Measurements from ENCODE around the gene RTN4R. TPM values are rescaled to one million over a fixed set of nuclear protein-coding genes. Genes with fewer than 3 reads are reported as not detected.

The RTN4R gene
- total and polyA plus RNA-seq, 9 donors: 0.48 to 8.2 (median 1.8) TPM; not detected in 1

GRCh38 chr22:20262582-20263147 lies 5.5 kb downstream of the RTN4R start:
- Histone ChIP-seq H3K4me3 (no peak overlapping the region), H3K4me1 (ENCODE audit: insufficient read depth) (peaks cover 5% of the 10 kb centered on the region), H3K9me3 (no peaks in the 10 kb centered on the region), H3K27ac (no peak overlapping the region), H3K27me3 (no peaks in the 10 kb centered on the region), H3K36me3 (no peaks in the 10 kb centered on the region)
- WGBS, 3 donors: 68 to 76% (median 70%) methylated on average over 7 of the region's 7 CpGs
- TF ChIP-seq, protein P1, sequence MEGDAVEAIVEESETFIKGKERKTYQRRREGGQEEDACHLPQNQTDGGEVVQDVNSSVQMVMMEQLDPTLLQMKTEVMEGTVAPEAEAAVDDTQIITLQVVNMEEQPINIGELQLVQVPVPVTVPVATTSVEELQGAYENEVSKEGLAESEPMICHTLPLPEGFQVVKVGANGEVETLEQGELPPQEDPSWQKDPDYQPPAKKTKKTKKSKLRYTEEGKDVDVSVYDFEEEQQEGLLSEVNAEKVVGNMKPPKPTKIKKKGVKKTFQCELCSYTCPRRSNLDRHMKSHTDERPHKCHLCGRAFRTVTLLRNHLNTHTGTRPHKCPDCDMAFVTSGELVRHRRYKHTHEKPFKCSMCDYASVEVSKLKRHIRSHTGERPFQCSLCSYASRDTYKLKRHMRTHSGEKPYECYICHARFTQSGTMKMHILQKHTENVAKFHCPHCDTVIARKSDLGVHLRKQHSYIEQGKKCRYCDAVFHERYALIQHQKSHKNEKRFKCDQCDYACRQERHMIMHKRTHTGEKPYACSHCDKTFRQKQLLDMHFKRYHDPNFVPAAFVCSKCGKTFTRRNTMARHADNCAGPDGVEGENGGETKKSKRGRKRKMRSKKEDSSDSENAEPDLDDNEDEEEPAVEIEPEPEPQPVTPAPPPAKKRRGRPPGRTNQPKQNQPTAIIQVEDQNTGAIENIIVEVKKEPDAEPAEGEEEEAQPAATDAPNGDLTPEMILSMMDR (IDR thresholded peaks at IDR 0.05): no peak
- intact Hi-C loops (cut with DNase I): no loop called here
- DNase-seq: no peak

DNA sequence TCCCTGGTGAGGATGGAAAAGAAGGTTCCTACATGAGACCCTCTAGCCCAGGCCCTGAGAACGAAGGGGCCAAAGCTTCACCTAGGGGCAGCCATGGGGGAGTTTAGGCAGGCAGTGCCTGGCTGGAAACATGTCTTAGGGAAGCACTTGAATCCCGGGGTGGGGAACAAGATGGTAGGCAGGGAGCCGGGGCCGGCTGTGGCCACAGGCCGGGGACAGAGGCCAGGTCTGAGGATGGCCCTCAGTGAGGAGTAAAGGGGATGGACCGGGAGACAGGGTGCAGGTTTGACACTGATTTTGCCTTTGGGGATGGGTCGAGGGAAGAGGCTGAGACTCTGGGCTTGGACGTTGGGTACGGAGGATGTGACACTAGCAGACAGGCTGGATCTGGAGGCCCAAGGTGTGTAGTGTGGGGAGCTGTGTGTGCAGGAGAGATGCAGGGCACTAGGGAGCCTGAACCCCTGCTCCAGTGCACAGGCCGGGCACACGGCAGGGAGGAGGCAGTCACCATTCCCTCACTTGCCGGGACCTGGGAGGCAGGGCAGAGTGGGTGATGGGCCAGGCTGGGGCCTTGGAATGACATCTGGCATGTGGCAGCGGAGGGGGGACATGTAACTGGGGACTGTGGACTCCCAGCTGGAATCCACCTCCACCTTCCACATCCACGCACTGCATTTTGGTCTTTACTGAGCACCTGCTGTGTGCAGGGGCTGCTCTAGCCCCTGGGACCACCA lies 6.1 kb downstream of the RTN4R start:
- Histone ChIP-seq H3K4me1 (ENCODE audit: insufficient read depth) (no peaks in the 10 kb centered on the region), H3K9me3 (no peaks in the 10 kb centered on the region), H3K4me3 (no peak overlapping the region), H3K27me3 (no peaks in the 10 kb centered on the region), H3K36me3 (no peaks in the 10 kb centered on the region), H3K27ac (no peak overlapping the region)
- 85 to 90% (median 90%) methylated on average over 14 of the region's 14 CpGs for WGBS, 3 donors
- TF ChIP-seq EP300 (IDR thresholded peaks at IDR 0.05): no peak
- intact Hi-C loops (cut with DNase I): no loop called here
- no peak for DNase-seq

- no peak for DNase-seq
- Histone ChIP-seq H3K27me3 (no peaks in the 10 kb centered on the region), H3K4me1 (ENCODE audit: insufficient read depth) (no peaks in the 10 kb centered on the region), H3K4me3 (no peak overlapping the region), H3K27ac (no peak overlapping the region), H3K9me3 (no peaks in the 10 kb centered on the region), H3K36me3 (no peaks in the 10 kb centered on the region)
- intact Hi-C loops (cut with DNase I): no loop called here
- 73 to 83% (median 80%) methylated on average over 18 to 19 of the region's 19 CpGs for WGBS, 3 donors
- no peak for TF ChIP-seq POLR2A (IDR thresholded peaks at IDR 0.05)
- no peak for TF ChIP-seq EP300 (IDR thresholded peaks at IDR 0.05)
- TF ChIP-seq, protein P1 (IDR thresholded peaks at IDR 0.05): no peak
Observed at GRCh38 chr22:20260071-20260765, 7.9 kb downstream of the RTN4R start.

DNA sequence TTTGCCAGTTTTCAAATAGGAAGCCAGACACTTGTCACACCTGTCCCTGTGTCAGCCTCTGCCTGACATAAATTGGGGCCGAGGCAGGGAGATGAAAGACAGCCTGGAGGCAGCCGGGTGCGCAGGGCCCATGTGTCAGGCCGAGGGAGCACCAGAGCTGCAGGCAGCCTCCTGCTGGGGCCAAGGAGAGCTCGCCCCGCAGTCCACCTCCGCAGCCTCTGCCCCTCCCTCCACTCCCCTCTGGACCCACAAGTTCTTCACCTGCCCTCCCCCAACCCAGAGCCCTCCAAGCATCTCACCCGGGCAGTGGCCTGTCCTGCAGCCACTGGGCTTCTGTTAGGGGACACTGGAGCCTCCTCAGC lies 8.8 kb downstream of the RTN4R start:
- TF ChIP-seq, protein P1 (IDR thresholded peaks at IDR 0.05): no peak
- TF ChIP-seq EP300 (IDR thresholded peaks at IDR 0.05): no peak
- TF ChIP-seq POLR2A (IDR thresholded peaks at IDR 0.05): no peak
- Histone ChIP-seq H3K9me3 (no peaks in the 10 kb centered on the region), H3K4me1 (ENCODE audit: insufficient read depth) (no peaks in the 10 kb centered on the region), H3K27ac (no peak overlapping the region), H3K36me3 (no peaks in the 10 kb centered on the region), H3K27me3 (no peaks in the 10 kb centered on the region), H3K4me3 (no peak overlapping the region)
- intact Hi-C loops (cut with DNase I): no loop called here
- WGBS, 3 donors: 93 to 98% (median 95%) methylated on average over 8 of the region's 8 CpGs
- no peak for DNase-seq

Measured in ovary (tissue), 9 donors.